HepG2 (cell line): ENCODE results near the gene TGM1. TPM values are rescaled to one million over a fixed set of nuclear protein-coding genes. Genes with fewer than 3 reads are reported as not detected.

Experiments used
- CBX1 ChIP-seq: IDR thresholded peaks from one replicate; pipeline ENCODE4 v1.6.1; 2016; ENCODE audit warnings: antibody characterized with exemption, low read depth
- DMTF1 ChIP-seq: sonication (generic); formaldehyde crosslinking; IDR thresholded peaks from 2 replicates; pipeline ENCODE4 v1.4.0; 2020; ENCODE audit warnings: mild to moderate bottlenecking, missing genetic modification reagents
- FOXO4 ChIP-seq: sonication (generic); formaldehyde crosslinking; conservative IDR thresholded peaks from 2 replicates; pipeline ENCODE4 v1.8.1; 2023; ENCODE audit warnings: missing genetic modification reagents
- HIVEP1 ChIP-seq: sonication (generic); formaldehyde crosslinking; IDR thresholded peaks from 2 replicates; pipeline ENCODE4 v1.4.0; 2020; ENCODE audit warnings: mild to moderate bottlenecking, missing genetic modification reagents
- IRF9 ChIP-seq: sonication (generic); formaldehyde crosslinking; IDR thresholded peaks from 2 replicates; pipeline ENCODE4 v1.8.0; 2022; ENCODE audit warnings: missing genetic modification reagents, mild to moderate bottlenecking, borderline replicate concordance
- KLF15 ChIP-seq: sonication (generic); formaldehyde crosslinking; IDR thresholded peaks from 2 replicates; pipeline ENCODE4 v1.8.1; 2023; ENCODE audit warnings: borderline replicate concordance, mild to moderate bottlenecking, inconsistent platforms, missing genetic modification reagents, mixed read lengths
- MTA3 ChIP-seq: sonication (generic); formaldehyde crosslinking; IDR thresholded peaks from 2 replicates; pipeline ENCODE4 v1.4.0; 2020; ENCODE audit warnings: missing genetic modification reagents
- PHF8 ChIP-seq: sonication (generic); formaldehyde crosslinking; IDR thresholded peaks from 2 replicates; pipeline ENCODE4 v1.5.0; 2020; ENCODE audit warnings: missing genetic modification reagents
- TFE3 ChIP-seq: IDR thresholded peaks from 2 replicates; pipeline ENCODE4 v1.6.1; 2016
- ZBTB1 ChIP-seq: sonication (generic); formaldehyde crosslinking; IDR thresholded peaks from 2 replicates; pipeline ENCODE4 v1.4.0; 2020; ENCODE audit warnings: missing genetic modification reagents, borderline replicate concordance
- ZFP36L1 ChIP-seq: sonication (generic); formaldehyde crosslinking; IDR thresholded peaks from 2 replicates; pipeline ENCODE4 v1.8.0; 2022; ENCODE audit warnings: mild to moderate bottlenecking, missing genetic modification reagents, moderate library complexity
- ZNF468 ChIP-seq: sonication (generic); formaldehyde crosslinking; IDR thresholded peaks from 2 replicates; pipeline ENCODE4 v1.8.0; 2022; ENCODE audit warnings: mild to moderate bottlenecking, moderate library complexity, missing genetic modification reagents
- ZNF597 ChIP-seq: sonication (generic); formaldehyde crosslinking; IDR thresholded peaks from 2 replicates; pipeline ENCODE4 v1.5.0; 2020; ENCODE audit warnings: missing genetic modification reagents
- ZNF704 ChIP-seq: sonication (generic); formaldehyde crosslinking; IDR thresholded peaks from 2 replicates; pipeline ENCODE4 v1.8.1; 2023; ENCODE audit warnings: mild to moderate bottlenecking, inconsistent platforms, moderate library complexity, missing genetic modification reagents, borderline replicate concordance
- ZNF740 ChIP-seq: sonication (generic); formaldehyde crosslinking; IDR thresholded peaks from 2 replicates; pipeline ENCODE4 v1.4.0; 2020; ENCODE audit warnings: missing genetic modification reagents
- polyA plus RNA-seq, 8 experiments: library from polyadenylated mRNA; depleted of rRNA in 3 of 8; stranded (reverse) in 7 of 8; unstranded in 1 of 8; fragments of >200 nt; fragmentation: Illumina TruSeq in 4 of 8; extraction: Trizol in 4 of 8; gene quantifications; 2 replicates each; pipeline versions ENCODE4 v1.2.1 to v1.2.3, GENCODE V29; 2011 to 2016; ENCODE audit warnings: low read depth in 4 of 8, missing spikeins in 1 of 8, mixed read lengths in 1 of 8; ENCODE audit not compliant: insufficient read depth in 1 of 8
- total RNA-seq, 5 experiments: library from RNA; depleted of rRNA; stranded (reverse); fragments of >200 nt; fragmentation: Illumina TruSeq; extraction: Trizol; gene quantifications; 2 replicates each; pipeline ENCODE4 v1.2.3, GENCODE V29; 2016; ENCODE audit warnings: low read depth in 1 of 5
- TF ChIP-seq, protein P1 (sequence below): sonication (generic); formaldehyde crosslinking; IDR thresholded peaks from 2 replicates; pipeline ENCODE4 v1.4.0; 2020; ENCODE audit warnings: missing genetic modification reagents

The TGM1 gene
- total and polyA plus RNA-seq, 2 of the 13 experiments (the other 11 are each of a cell fraction or from before 2014, with no cell fraction given): 3.2 to 10.6 TPM

DNA sequence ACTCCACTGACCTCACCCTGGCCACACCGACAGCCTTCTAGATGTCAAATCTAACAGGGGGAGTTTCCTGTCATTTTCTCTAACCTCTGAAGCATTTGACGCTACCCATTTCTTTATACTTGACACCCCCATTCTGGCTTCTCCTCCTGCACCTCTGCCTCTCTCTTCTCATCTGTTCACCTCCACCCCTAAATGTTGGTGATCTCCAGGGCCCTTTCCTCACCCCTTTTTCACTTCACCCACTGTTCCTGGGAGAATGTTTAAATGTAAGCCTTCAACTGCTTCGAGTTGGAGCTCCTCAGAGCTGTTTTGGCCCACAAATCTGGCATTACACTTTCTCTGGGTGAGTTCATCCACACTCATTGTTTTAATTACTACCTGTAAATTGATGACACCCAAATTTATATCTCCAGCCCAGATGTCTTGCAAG is 8.9 kb upstream of the TGM1 start (continued):
- TF ChIP-seq DMTF1 (CRISPR knock-in tag): no peak
- TF ChIP-seq CBX1: no peak
- TF ChIP-seq ZBTB1 (CRISPR knock-in tag): 0 out of 2 replicates have a peak, but pooled peaks have one; percentile 47
- TF ChIP-seq MTA3 (CRISPR knock-in tag): no peak
- TF ChIP-seq KLF15: peak; percentile 54; the same call in 1 of the 2 replicates
- TF ChIP-seq HIVEP1: no peak
- no peak for TF ChIP-seq TFE3 (CRISPR knock-in tag)
- TF ChIP-seq FOXO4 (CRISPR knock-in tag): peak; percentile 97; the same call in 1 of the 2 replicates
- TF ChIP-seq ZNF597 (CRISPR knock-in tag): no peak
- TF ChIP-seq IRF9 (CRISPR knock-in tag): no peak
- TF ChIP-seq, protein P1, sequence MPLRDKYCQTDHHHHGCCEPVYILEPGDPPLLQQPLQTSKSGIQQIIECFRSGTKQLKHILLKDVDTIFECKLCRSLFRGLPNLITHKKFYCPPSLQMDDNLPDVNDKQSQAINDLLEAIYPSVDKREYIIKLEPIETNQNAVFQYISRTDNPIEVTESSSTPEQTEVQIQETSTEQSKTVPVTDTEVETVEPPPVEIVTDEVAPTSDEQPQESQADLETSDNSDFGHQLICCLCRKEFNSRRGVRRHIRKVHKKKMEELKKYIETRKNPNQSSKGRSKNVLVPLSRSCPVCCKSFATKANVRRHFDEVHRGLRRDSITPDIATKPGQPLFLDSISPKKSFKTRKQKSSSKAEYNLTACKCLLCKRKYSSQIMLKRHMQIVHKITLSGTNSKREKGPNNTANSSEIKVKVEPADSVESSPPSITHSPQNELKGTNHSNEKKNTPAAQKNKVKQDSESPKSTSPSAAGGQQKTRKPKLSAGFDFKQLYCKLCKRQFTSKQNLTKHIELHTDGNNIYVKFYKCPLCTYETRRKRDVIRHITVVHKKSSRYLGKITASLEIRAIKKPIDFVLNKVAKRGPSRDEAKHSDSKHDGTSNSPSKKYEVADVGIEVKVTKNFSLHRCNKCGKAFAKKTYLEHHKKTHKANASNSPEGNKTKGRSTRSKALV (CRISPR knock-in tag): peak; percentile 79; the same call in 1 of the 2 replicates
- no peak; the same call in 1 of the 2 replicates for TF ChIP-seq ZNF704 (CRISPR knock-in tag)
- no peak for TF ChIP-seq ZNF468 (CRISPR knock-in tag)
- TF ChIP-seq PHF8 (CRISPR knock-in tag): no peak
- TF ChIP-seq ZNF740: no peak
- TF ChIP-seq ZFP36L1: no peak
